Kasumi-1 (cell line): ENCODE results near the gene CELA2A.
"Not testable (repeated sequence)": the region's sequence is repeated elsewhere in the genome, so short reads cannot be mapped to it uniquely, and the experiment has no call there.

Experiments
- DNase-seq, 2 experiments: peaks; one replicate each; lab custom pipeline; 2025; lab: John Stamatoyannopoulos, UW

CELA2A gene

GRCh38 chr1:15500184-15501178 lies 43.9 kb downstream of the CELA2A start:
- no peak for DNase-seq

DNA sequence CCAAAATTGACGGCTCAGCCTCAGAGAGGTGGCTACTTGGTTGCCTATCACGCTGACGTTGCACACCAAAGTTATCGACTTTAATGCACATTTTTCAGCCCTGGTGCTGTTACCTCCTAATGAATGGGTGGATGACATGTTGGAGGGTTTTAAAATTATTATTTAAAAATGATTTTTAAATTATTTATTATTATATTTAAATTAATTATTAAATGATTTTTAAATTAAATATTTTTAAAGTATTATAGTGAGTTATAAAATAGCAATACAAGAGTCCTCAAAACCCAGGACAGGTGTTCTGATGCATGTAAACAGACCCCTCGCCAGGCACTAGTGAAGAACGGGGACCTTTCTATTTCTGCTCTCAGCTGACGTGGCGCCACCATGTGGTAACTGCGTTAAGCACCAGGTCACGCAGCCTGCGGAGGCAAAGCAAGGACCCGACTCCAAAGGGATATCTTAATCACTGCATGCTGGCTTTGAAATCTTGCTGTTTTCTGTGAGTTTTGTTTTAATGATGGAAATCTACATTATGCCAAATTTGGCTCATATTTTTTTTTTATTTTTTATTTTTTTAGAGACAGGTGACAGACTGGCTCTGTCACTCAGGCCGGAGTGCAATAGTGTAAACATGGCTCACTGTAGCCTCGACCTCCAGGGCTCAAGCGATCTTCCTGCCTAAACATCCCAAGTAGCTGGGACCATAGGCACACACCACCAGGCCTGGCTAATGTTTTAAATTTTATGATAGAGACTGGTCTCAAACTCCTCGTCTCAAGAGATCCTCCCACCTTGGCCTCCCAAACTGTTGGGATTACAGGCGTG lies 44.9 kb downstream of the CELA2A start:
- peak; percentile 66 to 75 for DNase-seq

GRCh38 chr1:15504436-15504835 lies 47.9 kb downstream of the CELA2A start:
- DNase-seq: no peak

GRCh38 chr1:15506831-15507230 lies 50.3 kb downstream of the CELA2A start:
- no peak for DNase-seq

GRCh38 chr1:15507278-15507677 lies 50.7 kb downstream of the CELA2A start:
- no peak for DNase-seq

- no peak for DNase-seq
These were observed 52.4 kb downstream of the CELA2A start for GRCh38 chr1:15508700-15509487.

DNA sequence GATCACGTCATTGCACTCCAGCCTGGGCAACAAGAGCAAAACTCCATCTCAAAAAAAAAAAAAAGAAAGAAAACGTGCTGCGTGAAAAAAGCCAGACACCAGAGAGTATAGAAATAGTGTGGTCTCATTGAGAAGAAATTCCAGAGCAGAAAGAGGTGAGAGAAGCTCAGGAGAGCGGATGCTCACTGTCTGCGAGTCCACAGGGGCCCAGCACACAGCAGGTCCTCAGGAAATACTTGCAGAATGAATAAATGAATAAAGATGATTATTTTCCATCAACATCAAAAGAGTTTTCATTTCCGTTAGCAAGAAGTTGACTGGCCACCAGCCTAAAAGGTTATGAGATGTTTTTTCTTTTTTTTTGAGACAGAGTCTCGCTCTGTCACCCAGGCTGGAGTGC lies 53.1 kb downstream of the CELA2A start:
- DNase-seq: no peak

- no peak for DNase-seq
These were observed 54.3 kb downstream of the CELA2A start for GRCh38 chr1:15510611-15511405.

- DNase-seq: no peak
These were observed 56.7 kb downstream of the CELA2A start for GRCh38 chr1:15513192-15513591.

GRCh38 chr1:15513919-15514318 lies 57.4 kb downstream of the CELA2A start:
- DNase-seq: no peak

DNA sequence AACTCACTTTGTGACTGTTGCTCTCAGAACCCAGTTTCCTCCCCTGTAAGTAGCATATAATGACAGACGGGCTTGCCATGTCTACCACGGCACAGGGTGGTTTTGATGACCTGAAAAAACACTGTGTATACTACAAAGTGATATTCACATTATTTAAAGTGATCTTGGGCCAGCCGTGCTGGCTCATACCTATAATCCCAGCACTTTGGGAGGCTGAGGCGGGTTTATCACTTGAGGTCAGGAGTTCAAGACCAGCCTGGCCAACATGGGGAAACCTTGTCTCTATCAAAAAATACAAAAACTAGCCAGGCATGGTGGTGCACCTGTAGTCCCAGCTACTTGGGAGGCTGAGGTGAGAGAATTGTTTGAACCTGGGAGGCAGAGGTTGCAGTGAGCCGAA lies 58.0 kb downstream of the CELA2A start:
- not testable (repeated sequence) for DNase-seq

- peak in 1 of 2 experiments; percentile 5 for DNase-seq
These were observed 58.6 kb downstream of the CELA2A start for GRCh38 chr1:15515022-15515663.

GRCh38 chr1:15519625-15520024 lies 63.1 kb downstream of the CELA2A start:
- DNase-seq: no peak

DNA sequence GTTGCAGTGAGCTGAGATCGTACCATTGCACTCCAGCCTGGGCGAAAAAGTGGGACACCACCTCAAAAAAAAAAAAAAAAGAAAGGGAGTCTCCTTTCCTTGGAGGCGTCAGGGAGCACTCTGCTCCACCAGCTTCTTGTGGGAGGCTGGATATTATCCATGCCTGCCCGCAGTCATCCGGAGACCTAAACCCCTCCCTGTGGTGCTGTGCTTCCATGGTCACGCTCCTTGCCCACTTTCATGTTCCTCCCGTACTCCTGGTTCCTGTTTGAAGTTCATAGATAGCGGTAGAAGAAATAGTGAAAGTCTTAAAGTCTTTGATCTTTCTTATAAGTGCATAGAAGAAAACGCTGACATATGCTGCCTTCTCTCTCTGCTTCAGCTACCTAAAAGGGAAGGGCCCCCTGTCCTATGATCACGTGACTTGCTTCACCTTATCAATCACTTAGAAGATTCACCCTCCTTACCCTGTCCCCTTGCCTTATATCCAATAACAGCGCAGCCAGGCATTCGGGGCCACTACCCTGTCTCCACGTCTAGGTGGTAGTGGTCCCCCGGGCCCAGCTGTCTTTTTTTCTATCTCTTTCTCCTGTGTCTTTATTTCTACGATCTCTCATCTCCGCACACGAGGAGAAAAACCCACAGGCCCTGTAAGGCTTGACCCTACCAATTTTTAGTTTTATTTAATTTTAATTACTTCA lies 64.8 kb downstream of the CELA2A start:
- not testable (repeated sequence) for DNase-seq
